GM21447 (cell line): Measurements from ENCODE around the gene CHCT1.
"Not testable (repeated sequence)": the region's sequence is repeated elsewhere in the genome, so short reads cannot be mapped to it uniquely, and the experiment has no call there.

ENCODE experiments used
- ATAC-seq: cut with Tn5 transposase; IDR thresholded peaks from one replicate; pipeline ENCODE4 v1.9.1; 2021; ENCODE audit not compliant: unreplicated experiment

CHCT1 gene

DNA sequence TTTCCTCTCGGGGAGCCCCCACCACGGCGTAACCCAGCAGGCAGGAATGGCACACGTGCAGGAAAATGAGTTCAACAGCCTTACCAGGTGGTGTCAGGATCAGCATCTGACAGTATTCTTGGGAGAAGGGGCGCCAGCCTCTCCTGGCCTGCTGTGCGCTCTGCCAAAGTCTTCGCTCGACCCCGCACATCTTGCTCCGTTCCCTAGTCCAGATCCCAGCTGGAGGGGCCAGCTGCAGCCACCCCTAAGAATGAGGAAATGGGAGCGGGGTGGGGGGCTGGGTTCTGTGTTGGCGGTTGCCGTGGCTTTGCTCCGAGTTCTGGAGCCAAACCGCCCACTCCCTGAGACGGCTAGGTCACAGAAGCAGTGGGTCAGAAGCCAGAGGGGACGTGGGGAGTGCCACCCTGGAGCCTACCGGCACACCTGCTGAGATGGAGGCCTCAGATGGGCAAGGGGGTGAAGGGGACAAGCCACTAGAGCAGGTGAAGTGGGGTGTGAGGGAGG lies at the start of gene CHCT1:
Gene CHCT1 (plus strand): TSS at position 328 of the 504 bp plus-strand sequence. CDS start 104 bp downstream, at position 432.
- ATAC-seq, result no peak

DNA sequence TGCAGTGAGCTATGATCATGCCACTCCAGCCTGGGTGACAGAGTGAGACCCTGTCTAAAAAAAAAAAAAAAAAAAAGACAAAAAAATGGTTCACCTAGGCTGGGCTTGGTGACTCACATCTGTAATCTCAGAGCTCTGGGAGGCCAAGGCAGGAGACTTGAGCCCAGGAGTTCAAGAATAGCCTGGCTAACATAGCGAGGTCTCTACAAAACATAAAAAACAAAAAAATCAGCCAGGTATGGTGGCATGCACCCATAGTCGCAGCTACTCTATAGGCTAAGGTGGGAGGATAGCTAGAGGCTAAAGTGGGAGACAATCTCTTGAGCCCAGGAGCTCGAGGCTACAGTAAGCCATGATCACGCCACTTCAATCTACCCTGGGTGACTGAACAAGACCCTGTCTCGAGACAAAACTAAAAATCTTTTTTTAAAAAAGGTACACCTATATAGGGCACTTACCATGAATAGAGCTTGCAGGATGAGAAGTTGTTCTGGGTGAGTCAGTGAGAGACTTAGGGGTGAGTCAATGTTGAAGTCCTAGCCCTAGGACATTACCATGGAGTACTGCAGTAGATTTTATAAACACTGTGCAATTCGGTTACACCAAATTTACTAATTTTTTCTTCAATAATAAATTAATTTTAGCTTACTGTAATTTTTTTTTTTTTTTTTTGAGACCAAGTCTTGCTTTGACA lies 49.4 kb upstream of the CHCT1 start:
- ATAC-seq, result no peak

DNA sequence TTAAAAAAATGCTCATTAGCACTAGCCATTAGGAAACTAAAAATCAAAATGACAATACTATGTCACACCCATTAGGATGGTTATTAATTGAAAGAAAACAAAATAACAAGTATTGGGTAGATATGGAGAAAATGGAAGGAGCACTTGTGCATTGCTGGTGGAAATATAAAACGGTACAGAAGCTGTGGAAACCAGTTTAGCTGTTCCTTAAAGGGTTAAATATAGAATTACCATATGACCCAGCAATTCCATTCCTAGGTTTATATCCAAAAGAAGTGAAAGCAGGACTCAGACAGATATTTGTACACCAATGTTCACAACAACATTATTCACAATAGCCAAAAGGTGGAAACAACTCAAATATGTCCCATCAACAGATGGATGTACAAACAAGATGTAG lies 44.1 kb upstream of the CHCT1 start:
- not testable (repeated sequence) for ATAC-seq

DNA sequence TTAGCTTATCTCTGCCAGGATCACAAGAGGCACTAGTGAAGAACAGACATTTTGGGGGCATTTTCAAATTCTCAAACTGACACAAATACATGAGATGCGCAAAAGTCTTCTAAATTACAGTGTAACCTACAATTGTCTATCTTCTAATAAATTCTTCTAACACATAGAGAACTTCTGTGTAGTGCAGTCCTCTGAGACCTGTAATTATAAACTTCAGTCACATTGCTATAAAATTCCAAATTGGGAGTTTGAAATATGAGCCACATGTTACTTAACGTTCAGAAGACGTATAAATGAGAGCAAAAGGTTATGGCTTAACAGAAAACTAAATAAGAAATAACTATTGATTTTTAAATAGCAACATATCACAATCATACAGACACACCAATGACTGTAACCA lies 42.8 kb upstream of the CHCT1 start:
- not testable (repeated sequence) for ATAC-seq

DNA sequence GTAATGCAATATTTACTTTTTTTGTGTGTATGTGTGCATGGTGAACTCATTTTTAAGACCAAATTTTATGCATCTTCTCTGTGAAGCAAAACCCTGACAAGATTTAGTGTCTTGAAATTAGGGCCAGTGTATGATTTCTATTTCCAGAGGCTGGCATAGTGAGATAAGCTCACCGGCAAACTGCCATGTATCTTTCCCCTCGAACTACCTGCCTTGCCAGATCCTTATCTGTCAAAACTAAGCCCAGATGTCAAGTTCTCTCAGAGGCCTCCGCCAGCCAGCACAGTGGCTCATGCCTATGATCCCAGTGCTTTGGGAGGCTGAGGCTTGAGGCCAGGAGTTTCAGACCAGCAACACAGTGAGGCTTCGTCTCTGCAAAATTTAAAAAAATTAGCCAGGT lies 40.3 kb upstream of the CHCT1 start:
- no peak for ATAC-seq

DNA sequence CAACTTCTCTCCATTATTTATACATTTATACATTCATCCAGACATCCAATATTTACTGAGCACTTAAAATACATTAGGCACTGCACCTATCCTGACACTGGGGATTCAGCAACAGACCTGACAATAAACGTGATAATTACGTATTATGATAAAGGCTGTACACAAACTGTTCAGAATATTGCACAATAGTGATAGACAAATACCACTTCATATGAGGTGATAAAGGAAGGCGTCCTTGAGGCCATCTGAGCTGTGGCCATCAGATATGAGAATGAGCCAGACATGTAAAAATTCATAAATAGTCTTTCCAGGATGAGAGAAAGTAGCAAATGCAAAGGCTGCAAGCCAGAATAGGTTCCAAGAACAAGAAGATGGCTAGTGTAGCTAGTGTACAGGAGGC lies 38.9 kb upstream of the CHCT1 start:
- no peak for ATAC-seq

DNA sequence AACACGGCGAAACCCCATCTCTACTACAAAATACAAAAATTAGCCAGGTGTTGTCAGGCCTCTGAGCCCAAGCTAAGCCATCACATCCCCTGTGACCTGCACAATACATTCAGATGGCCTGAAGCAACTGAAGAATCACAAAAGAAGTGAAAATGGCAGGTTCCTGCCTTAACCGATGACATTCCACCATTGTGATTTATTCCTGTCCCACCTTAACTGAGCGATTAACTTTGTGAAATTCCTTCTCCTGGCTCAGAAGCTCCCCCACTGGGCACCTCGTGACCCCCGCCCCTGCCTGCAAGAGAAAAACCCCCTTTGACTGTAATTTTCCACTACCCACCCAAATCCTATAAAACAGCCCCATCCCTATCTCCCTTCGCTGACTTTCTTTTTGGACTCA lies 37.4 kb upstream of the CHCT1 start:
- not testable (repeated sequence) for ATAC-seq

DNA sequence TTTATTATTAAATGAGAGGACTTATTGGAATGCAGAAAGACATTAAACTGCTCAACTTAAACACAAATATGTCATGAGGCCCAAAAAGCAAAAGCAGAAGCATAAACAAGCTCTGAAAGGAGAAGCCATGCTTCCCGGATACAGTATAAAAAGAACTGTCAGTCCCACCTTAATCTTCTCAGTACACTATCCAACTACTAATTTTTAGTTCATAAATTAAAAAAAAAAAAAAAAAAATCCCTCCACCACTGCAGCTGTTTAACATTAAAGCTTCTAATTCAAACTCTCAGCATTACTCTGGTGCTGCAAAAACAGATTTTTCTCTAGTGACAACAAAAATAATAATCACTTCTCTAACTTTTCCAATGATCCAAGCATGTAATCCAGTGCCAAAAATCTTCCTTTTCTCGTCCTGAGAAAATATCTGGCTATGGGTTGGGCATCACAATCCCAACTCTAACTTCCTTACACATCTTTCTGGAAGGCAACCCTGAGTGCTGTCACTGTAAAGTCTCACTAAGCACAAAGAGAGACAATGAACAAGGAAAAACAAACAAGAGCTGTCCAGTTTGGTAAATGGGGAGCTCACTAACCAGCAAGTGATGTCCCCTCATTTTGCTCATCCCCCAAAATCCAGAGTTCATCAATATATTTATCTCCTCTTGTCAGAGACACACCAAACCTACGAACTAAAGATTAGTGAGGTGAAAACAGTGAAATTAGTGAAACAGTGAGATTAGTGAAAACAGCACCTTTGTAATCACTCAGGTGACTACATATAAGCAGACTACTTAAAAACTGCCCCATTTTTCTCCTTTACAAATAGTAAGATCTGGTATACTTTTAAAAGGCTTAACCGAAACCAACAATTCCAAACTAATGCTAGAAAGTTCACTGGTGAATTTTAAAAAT lies 35.9 kb upstream of the CHCT1 start:
- ATAC-seq, result no peak

DNA sequence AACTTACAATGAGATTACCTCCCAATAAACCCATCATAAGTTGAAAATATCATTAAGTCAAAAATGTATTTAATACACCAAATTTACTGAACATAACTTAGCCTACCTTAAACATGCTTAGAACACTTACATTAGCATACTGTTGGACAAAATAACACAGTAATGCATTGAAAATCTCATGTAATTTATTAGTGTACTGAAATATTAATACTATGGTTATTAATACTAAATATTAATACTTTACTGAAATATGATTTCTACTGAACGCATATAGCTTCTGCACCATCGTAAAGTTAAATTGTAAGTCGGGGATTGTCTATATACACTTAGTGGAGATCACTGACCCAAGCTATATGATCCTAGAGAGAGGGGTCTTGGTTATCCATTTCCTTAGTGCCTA lies 34.6 kb upstream of the CHCT1 start:
- ATAC-seq, result no peak

DNA sequence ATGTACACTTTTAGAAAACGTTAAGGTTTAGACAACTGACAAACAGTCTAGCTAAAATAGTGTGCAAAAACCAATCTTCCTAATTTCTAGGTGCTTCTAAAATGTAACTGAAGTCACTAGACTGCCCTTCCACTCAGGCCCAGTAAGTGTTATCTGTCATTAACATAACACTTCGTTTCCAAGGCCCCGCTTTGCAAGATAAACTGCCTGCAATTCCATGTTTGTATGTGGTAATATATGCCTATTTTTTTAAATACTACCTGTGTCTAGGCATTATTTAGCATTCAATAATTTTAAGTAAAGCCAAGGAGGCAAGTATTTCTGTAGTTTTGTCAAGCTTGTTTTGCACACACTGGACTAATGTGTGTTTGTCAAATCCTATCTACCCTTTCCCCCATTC lies 33.5 kb upstream of the CHCT1 start:
- no peak for ATAC-seq

DNA sequence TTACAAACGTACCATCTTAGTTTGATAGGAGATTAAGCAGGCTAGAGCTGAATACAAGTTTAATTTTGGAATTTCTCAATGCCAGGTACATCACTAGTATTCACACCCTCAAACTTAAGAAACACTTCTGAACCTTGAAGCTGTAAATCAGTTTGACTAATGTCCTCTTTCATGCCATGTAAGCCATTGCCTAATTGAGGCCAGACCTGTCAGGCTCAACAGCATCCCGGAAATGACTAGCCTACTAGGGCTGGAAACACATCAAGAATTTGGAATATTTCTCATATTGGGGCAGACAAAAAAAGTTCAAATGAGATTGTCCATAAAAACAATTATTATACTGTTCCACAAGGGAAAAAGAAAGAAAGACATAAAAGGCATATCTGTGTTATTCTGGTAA lies 32.1 kb upstream of the CHCT1 start:
- no peak for ATAC-seq

DNA sequence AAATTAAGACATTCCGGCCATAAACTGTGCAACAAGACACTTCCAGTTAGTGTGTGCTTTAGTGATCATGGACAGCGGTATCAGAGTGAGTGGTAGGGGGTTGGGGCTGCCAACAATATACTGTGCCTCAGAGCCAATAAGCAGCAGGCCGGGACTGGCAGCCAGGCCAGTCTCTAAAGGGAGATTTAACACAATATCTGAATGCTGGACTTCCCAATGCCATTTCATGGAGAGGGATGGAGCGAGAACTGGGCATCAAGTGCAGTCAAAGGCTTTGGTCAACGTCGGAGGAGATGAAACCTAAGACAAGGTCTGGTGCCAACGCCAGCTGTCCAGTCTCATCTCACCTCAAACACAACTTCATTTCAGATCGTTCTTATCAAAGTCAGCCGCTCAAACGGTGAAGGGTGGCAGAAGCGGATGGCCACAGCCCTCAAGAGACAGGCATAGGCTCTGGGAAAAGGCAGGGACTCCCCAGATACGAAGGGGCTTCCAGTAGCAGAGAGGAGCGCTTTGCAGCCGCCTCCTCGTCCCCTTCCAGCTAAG lies 31.3 kb upstream of the CHCT1 start:
- ATAC-seq, result no peak

DNA sequence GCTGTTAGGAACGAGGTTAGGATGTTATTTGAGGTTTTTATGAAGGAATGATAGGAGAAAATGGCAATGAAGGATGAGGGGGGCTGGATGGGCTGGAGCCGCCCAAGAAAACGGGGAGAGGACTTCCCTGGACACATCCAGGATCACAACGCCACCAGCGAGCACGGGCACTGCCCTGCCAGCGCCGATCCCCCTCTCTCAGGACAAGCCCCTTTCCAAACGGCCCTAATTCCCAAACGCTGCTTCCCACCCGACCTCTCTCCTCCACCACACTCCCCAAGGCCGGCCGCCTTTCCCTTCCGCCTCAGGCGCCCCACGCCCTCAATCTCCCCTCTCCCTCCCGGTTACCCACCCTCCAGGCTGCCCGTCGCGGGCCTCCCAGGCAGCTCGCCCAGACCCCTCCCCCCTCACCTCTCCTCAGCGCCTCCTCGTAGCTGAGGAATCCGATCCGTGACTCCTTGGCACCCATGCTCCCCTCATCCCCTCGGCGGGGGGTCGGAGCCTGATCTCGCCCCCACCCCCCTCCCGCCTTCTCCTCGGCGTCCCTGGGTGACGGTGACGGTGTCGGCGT lies 30.7 kb upstream of the CHCT1 start:
- peak; percentile 28 for ATAC-seq

DNA sequence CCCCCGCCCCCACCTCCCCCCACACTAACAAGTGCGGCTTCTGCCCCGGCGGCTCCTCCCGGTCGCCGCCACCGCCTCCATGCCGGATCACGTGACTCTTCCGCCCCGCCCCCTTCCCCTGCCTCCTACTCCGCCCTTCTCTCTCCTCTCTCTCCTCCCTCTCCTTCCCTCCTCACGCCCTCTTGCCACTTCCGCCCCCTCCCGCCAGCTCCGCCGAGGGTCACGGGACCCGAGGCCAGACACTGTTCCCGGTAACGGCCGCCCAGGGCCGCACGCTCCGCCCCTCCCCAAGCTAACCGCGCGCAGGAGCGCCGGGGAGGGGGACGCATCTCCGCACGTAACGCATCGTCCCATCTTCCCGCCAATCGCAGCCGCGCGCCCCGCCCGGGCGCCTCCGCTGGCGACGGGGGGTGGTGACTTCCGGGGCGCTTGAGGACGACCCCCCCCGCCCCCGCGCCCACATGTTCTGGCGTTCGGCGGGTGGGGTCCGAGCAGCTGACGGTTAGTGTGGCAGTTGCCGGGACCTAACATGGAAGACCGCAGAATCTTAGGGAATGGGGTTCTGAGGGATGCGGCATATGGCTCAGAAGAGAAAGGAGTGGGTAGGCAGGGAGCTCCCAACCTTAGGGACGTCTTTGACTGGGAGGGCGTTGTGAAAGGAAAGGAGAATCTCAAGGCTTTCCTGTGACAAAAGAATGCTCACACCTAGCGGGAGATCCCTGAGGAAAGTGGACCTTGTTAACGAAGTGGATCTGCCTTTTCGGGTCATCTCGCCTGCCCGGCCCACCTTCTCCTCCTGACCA lies 30.0 kb upstream of the CHCT1 start, which contains the start of gene USP32:
Gene USP32 (minus strand): TSS at position 92 of the 803 bp plus-strand sequence. CDS start 194 bp downstream, outside the sequence.
- peak; percentile 78 for ATAC-seq

DNA sequence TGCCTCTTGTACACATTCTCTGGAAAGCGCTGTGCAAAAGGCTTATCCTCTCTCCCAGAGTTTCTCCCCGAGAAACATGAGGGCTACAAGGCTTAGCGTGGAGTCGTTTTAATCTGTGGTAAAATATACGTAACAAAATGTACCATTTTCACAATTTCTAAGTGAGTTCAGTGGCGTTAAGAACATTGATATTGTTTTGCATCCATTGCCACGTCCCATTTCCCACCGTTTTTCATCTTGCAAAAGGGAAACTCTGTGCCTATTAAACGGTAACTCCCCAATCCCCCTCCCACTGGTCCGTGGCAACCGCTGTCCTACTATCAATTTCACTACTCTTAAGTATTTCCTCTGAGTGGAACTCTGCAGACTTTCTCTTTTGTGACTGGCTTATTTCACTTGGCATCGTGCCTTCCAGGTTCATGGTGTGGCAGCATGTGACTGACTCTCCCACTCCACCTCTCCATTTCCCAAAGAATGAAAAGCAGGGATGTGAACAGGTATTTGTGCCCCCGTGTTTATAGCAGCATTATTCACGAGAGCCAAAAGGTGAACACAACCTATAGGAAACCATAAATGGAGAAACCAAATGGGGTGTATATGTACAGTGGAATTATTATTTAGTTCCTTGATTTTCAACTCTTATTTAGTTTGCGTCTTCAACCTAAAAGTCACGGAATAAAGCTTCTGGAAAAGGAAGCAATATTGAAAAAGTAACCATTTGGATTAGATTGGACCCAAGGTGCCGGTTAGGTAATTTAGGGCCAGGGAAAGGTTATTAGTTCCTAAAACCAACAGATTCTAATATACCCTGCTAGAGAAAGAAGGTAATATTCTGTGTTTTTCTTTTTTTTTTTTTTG lies 29.2 kb upstream of the CHCT1 start:
- ATAC-seq, result no peak

DNA sequence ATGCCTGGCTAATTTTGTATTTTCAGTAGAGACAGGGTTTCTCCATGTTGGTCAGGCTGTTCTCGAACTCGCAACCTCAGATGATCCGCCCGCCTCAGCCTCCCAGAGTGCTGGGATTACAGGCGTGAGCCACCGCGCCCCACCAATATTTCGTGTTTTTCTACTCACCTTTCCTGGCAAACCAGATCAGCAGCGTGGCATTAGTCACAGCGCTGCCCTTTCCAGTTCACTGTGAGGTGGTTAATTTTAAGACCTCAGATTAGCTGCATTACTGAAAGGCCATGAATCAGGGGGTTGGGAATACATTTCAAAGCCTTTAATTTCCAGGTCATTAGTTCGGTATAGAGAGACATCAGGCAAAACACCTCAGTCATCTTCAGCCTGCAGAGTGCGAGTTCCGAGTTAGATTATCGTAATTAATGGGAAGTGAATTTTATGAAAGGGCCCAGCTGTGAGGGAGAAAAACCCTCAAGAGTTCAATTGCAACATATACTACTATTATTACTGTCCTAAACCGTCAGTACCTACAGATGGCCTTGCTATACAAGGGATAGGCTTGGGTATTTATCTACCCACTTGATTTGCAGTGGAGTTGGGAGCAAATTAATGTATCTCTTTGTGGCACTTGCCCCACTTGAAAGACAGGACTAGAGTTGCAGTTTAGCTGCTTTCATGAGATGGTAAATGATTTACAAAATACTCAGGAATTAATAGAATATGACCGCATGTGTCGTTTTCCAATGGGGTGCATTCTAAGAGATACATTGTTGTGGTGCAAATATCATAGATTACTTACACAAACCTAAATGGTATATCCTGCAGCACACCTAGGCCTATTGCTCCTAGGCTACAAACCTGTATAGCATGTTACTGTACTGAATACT lies 28.2 kb upstream of the CHCT1 start:
- no peak for ATAC-seq

DNA sequence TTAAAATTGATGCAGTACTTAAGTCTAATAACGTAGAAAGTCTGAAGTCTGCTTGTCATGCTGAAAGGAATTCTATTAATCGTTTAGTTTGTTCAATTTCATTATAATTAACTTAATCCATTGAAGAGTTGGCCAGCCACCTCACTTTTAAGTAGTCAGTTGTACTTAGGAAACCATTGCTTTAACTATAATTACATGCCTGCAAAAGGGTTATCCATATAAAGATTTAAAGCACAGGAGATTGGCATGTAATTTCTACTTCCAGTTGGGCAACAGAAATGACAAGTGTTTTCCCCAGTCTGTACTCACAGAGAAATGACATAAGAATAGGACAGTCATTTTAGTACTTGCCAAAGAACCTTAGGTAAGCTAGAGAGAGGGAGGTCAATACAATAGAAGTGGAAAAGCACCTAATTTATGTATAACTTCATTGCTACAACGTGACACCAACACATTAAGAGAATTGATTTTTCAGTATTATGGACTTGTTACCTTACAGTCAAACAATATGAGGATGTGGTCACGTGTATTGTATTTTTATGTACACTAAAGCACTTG lies 26.7 kb upstream of the CHCT1 start:
- no peak for ATAC-seq

DNA sequence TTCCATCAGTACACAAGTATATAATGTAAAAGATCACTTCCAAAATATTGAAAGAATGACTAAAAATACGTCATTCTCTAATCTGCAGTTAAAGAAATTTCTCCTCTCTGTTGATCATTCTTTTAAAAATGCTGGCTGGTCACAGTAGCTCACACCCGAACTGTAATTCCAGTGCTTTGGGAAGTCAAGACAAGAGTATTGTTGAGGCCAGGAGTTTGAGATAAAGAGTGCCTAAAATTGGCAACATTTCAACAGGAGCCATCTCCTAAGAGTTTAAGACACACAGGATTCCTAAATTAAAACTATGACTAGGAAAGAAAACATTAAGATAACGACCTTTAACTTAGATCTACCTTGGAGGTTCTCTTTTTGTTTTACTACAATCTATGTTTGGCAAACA lies 25.9 kb upstream of the CHCT1 start:
- ATAC-seq, result no peak
